GM12872 (cell line): ENCODE results near the gene LRP1B.

Experiments used
- CTCF ChIP-seq: IDR thresholded peaks from 3 replicates; pipeline ENCODE4 v1.5.1; 2011; ENCODE audit warnings: low read depth, mild to moderate bottlenecking, low read length, moderate library complexity; ENCODE audit not compliant: insufficient read depth

LRP1B gene

GRCh38 chr2:141932261-141932660 is 198.6 kb downstream of the LRP1B start:
- TF ChIP-seq CTCF = no peak

DNA sequence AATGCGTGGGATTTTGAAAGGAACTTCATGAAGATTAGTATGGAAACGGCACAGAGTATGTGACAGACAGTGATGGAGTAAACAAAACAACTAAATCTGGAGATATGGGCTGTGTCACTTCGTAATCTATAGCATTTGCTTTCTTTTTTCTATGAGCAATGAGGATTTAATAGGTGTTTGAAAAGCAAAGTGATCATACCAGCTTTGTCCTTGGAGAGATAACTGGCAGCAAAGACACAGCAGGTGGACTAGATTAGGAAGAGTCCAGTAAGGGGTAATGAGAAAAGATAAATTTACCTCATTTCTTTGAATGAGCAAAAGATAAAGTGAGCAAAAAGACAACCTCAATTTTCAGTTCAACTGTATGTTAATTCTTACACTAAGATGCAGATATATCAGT is 199.0 kb downstream of the LRP1B start:
- TF ChIP-seq CTCF = no peak

DNA sequence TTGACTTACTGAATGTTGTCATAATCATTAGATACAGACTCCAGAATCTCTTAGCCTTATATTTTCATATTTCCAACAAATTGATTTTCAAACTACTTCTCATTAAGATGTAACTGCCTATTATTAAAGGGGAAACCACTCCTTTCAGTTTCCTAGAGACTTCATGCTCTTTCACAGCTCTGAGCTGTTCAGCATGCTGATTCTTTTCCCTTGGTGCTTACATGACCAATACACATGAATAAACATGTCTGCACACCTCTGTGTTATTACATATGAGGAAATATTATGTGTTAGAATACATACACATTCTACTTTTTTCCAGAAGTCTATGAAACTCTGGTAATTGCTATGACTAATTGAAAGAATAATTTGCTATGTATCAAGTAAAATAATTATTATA is 200.0 kb downstream of the LRP1B start:
- no peak for TF ChIP-seq CTCF

- no peak for TF ChIP-seq CTCF
These were observed 201.2 kb downstream of the LRP1B start for GRCh38 chr2:141929331-141930252.

GRCh38 chr2:141928476-141928875 is 202.3 kb downstream of the LRP1B start:
- no peak for TF ChIP-seq CTCF

- TF ChIP-seq CTCF = no peak
These were observed 203.3 kb downstream of the LRP1B start for GRCh38 chr2:141927536-141927935.

GRCh38 chr2:141925511-141925910 is 205.3 kb downstream of the LRP1B start:
- TF ChIP-seq CTCF = no peak
